Uterus (tissue), 4 donors: ENCODE measurements around the gene PSEN1. TPM values are rescaled to one million over a fixed set of nuclear protein-coding genes. Genes with fewer than 3 reads are reported as not detected.

Experiments used
- DNase-seq, 2 donors: peaks; one replicate each; pipeline ENCODE4 v3.0.0-alpha.2; 2019 to 2020
- H3K27ac ChIP-seq, 2 donors: fragments of 200-600 bp; sonication (generic); 1 replicate in 1 of 2; 2 replicates in 1 of 2; pipeline ENCODE4 v1.5.1; 2016 to 2018
- H3K27me3 ChIP-seq, 2 donors: fragments of 200-600 bp; sonication (generic); one replicate each; pipeline ENCODE4 v1.5.1; 2018 to 2019; ENCODE audit warnings: control low read depth in 1 of 2
- H3K36me3 ChIP-seq, 2 donors: fragments of 200-600 bp; sonication (generic); one replicate each; pipeline ENCODE4 v1.5.1; 2019; ENCODE audit warnings: control low read depth in 1 of 2
- H3K4me1 ChIP-seq, 2 donors: fragments of 200-600 bp; sonication (generic); one replicate each; pipeline ENCODE4 v1.5.1; 2018 to 2019; ENCODE audit warnings: control low read depth in 1 of 2
- H3K4me3 ChIP-seq, 2 donors: fragments of 200-600 bp; sonication (generic); 1 replicate in 1 of 2; 2 replicates in 1 of 2; pipeline ENCODE4 v1.5.1; 2018 to 2019; ENCODE audit warnings: mild to moderate bottlenecking in 1 of 2
- H3K9me3 ChIP-seq, 2 donors: fragments of 200-600 bp; sonication (generic); one replicate each; pipeline ENCODE4 v1.5.1; 2019; ENCODE audit warnings: control low read depth in 1 of 2
- CTCF ChIP-seq, 4 experiments: fragments of 200-600 bp in 2 of 4; fragments of 450-650 bp in 2 of 4; sonication (generic) in 2 of 4; IDR thresholded peaks; one replicate each; pipeline ENCODE4 v1.5.1; 2016 to 2019; ENCODE audit warnings: antibody characterized with exemption in 4 of 4, mild to moderate bottlenecking in 2 of 4, moderate library complexity in 1 of 4
- POLR2A ChIP-seq, 2 donors: fragments of 450-650 bp; IDR thresholded peaks; one replicate each; pipeline ENCODE4 v1.6.1; 2016; ENCODE audit warnings: antibody characterized with exemption in 2 of 2, mild to moderate bottlenecking in 1 of 2, moderate library complexity in 1 of 2
- intact Hi-C: fragments of 100-400 bp; cut with DNase I; formaldehyde crosslinking; loops from one replicate; pipeline ENCODE4 v1.15.1; 2023; ENCODE audit warnings: low total_unique reads
- total RNA-seq, 4 donors: library from RNA; depleted of rRNA in 3 of 4; stranded (reverse); fragments of >200 nt in 3 of 4; gene quantifications; one replicate each; pipeline versions ENCODE4 v1.1.0 to v1.2.4, GENCODE V29; 2014 to 2023
- donor health status: DM: yes; HTN: yes; CAD: no.

Gene PSEN1
- total RNA-seq, 4 donors from 2014 or later: 38.8 to 129 (median 67.8) TPM

GRCh38 chr14:73236157-73236556, 99.8 kb downstream of the PSEN1 start:
- Histone ChIP-seq H3K9me3 (no peaks in the 10 kb centered on the region), H3K4me3 (no peak overlapping the region), H3K36me3 (no peaks in the 10 kb centered on the region), H3K27me3 (no peaks in the 10 kb centered on the region), H3K4me1 (peaks cover 0 to 9% of the 10 kb centered on the region in 2 donors), H3K27ac (peak overlapping the region; percentile 10 to 39)
- TF ChIP-seq POLR2A (IDR thresholded peaks at IDR 0.05) (no peak), CTCF (IDR thresholded peaks at IDR 0.05) (no peak)
- intact Hi-C loops: no loop called here
- DNase-seq: no peak

- no peak for DNase-seq
- Histone ChIP-seq H3K4me1 (peaks cover 0 to 11% of the 10 kb centered on the region in 2 donors), H3K36me3 (no peaks in the 10 kb centered on the region), H3K9me3 (no peaks in the 10 kb centered on the region), H3K27me3 (no peaks in the 10 kb centered on the region), H3K27ac (peak overlapping the region in 1 of 2 donors; percentile 65), H3K4me3 (no peak overlapping the region)
- intact Hi-C loops: no loop called here
- TF ChIP-seq CTCF (IDR thresholded peaks at IDR 0.05) (no peak), POLR2A (IDR thresholded peaks at IDR 0.05) (no peak)
These were observed 100.5 kb downstream of the PSEN1 start for GRCh38 chr14:73236752-73237218.

GRCh38 chr14:73237219-73237785, 101.0 kb downstream of the PSEN1 start, which contains the start of gene PAPLN:
PAPLN (plus strand) TSS chr14:73237506; CDS start chr14:73239779, 2,273 bp downstream.
- DNase-seq: peak in 1 of 2 donors; percentile 51
- Histone ChIP-seq H3K4me3 (peak within 1 kb of the TSS; percentile 39 to 60), H3K4me1 (peaks cover 0 to 15% of the 10 kb centered on the region in 2 donors), H3K36me3 (no peaks in the 10 kb centered on the region), H3K27me3 (no peaks in the 10 kb centered on the region), H3K9me3 (no peaks in the 10 kb centered on the region), H3K27ac (peak within 1 kb of the TSS; percentile 65 to 74)
- intact Hi-C loops: no loop called here
- TF ChIP-seq CTCF (IDR thresholded peaks at IDR 0.05): no peak
- no peak for TF ChIP-seq POLR2A (IDR thresholded peaks at IDR 0.05)

- H3K27ac ChIP-seq: peak overlapping the region; percentile 65 to 74
- H3K4me1 ChIP-seq: peaks cover 0 to 15% of the 10 kb centered on the region in 2 donors
- intact Hi-C loops: no loop called here
- no peaks in the 10 kb centered on the region for H3K27me3 ChIP-seq
- TF ChIP-seq CTCF (IDR thresholded peaks at IDR 0.05) (no peak), POLR2A (IDR thresholded peaks at IDR 0.05) (no peak)
- DNase-seq: no peak
- H3K4me3 ChIP-seq: peak overlapping the region; percentile 39 to 60
- no peaks in the 10 kb centered on the region for H3K9me3 ChIP-seq
- no peaks in the 10 kb centered on the region for H3K36me3 ChIP-seq
These were observed 101.6 kb downstream of the PSEN1 start for GRCh38 chr14:73237786-73238423.

- Histone ChIP-seq H3K4me3 (peak overlapping the region; percentile 39 to 60), H3K9me3 (no peaks in the 10 kb centered on the region), H3K27ac (peak overlapping the region; percentile 65 to 74), H3K36me3 (no peaks in the 10 kb centered on the region), H3K4me1 (peaks cover 0 to 15% of the 10 kb centered on the region in 2 donors), H3K27me3 (no peaks in the 10 kb centered on the region)
- no peak for DNase-seq
- intact Hi-C loops: no loop called here
- TF ChIP-seq CTCF (IDR thresholded peaks at IDR 0.05) (no peak), POLR2A (IDR thresholded peaks at IDR 0.05) (no peak)
These were observed 102.1 kb downstream of the PSEN1 start for GRCh38 chr14:73238424-73238852.
